Right cardiac atrium (tissue), 5 donors: ENCODE measurements around the gene GRB10. TPM values are rescaled to one million over a fixed set of nuclear protein-coding genes. Genes with fewer than 3 reads are reported as not detected.

Experiments used
- ATAC-seq, 2 donors: fragments of 200-7000 bp; cut with Tn5 transposase; one replicate each; pipeline versions ENCODE4 v1.8.0 to v1.9.1; 2020; ENCODE audit warnings: moderate library complexity in 2 of 2, mild to moderate bottlenecking in 1 of 2
- DNase-seq, 3 donors: peaks; one replicate each; pipeline ENCODE4 v3.0.0-alpha.2; 2020
- H3K27ac ChIP-seq: one replicate; pipeline ENCODE4 v1.5.1; 2013; ENCODE audit warnings: mild to moderate bottlenecking, low read length, control low read depth, moderate library complexity
- H3K27me3 ChIP-seq: one replicate; pipeline ENCODE4 v1.6.1; 2013; ENCODE audit not compliant: control insufficient read depth, insufficient read depth
- H3K4me1 ChIP-seq: one replicate; pipeline ENCODE4 v1.6.1; 2013; ENCODE audit warnings: low read length; ENCODE audit not compliant: control insufficient read depth, insufficient read depth
- H3K4me3 ChIP-seq: one replicate; pipeline ENCODE4 v1.5.1; 2013; ENCODE audit warnings: low read length, control low read depth
- H3K9me3 ChIP-seq: one replicate; pipeline ENCODE4 v1.6.1; 2013; ENCODE audit warnings: low read length; ENCODE audit not compliant: control insufficient read depth
- WGBS: extraction: QIAGEN DNeasy Blood & Tissue Kit; methylation state at CpG from one replicate; pipeline ENCODE4 v1.1.7; 2013; 5-methylcytosine and 5-hydroxymethylcytosine counted together
- intact Hi-C, 4 donors: fragments of 100-400 bp; cut with DNase I; formaldehyde crosslinking; loops; one replicate each; pipeline versions ENCODE4 v1.11.0 to v1.14.0; 2022 to 2023
- polyA plus RNA-seq: library from polyadenylated mRNA; stranded (reverse); fragments of 200-250 nt; gene quantifications from one replicate; pipeline ENCODE4 v1.2.3, GENCODE V29; 2013
- total RNA-seq, 4 donors: library from RNA; stranded (reverse); fragmentation: NEBNext Ultra II Directional; extraction: Animal tissue kit (Norgen Biotek cat#: 25700); gene quantifications; one replicate each; pipeline ENCODE4 v1.2.1, GENCODE V29; 2021
- donor health status: healthy with polysubstance abuse.
- donor health status: DM: no; HTN: yes; CAD: no.
- donor health status: DM: no; HTN: no; CAD: no.
- donor health status: DM: no; HTN: yes; CAD: no; lungs with severe emphysema.
- donor health status: DM: yes; HTN: yes; CAD: no.

GRB10 gene
- total and polyA plus RNA-seq, 5 donors, result 35.2 to 86.0 (median 60.2) TPM

DNA sequence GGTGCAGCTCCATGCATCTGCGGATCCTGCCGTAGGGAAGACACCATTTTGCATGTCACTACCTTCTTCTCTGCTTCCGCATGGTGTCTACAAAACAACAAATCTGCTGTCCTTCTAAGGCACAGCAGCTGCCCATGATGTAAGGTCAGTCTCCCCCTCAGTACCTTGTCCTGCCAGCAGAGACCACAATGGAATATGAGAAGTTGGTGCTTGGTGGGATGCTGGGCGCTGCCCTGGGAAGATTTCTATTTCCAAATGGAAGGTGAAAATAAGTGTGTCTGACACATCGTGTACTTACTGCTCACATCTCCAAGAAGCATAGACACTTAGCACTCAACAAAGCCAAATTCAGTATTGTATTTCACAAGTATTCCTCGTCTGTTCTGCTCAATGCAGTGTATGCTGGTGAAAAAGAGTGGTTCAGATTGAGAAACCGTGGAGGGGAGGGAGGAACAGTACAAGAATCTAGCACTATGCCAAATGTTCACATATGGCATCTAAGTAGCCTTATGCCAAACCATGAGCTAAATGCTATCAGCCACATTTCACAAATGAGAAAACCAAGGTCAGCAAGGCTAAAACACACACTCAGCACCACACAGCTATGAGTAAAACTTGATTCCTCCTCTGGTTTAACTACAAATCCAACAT lies 95.0 kb downstream of the GRB10 start:
- Histone ChIP-seq H3K27ac (peak overlapping the region; percentile 18), H3K9me3 (no peaks in the 10 kb centered on the region), H3K27me3 (no peaks in the 10 kb centered on the region), H3K4me1 (peaks cover 18% of the 10 kb centered on the region), H3K4me3 (no peak overlapping the region)
- ATAC-seq (peak; percentile 53 to 71), DNase-seq (no peak)
- intact Hi-C loops, result loop anchor here in 1 of 4 donors (10.0 kb wide), 1 partner anchor 467 kb away; no protein-coding TSS in a partner anchor
- WGBS, result 76% methylated on average over 7 of the region's 7 CpGs

DNA sequence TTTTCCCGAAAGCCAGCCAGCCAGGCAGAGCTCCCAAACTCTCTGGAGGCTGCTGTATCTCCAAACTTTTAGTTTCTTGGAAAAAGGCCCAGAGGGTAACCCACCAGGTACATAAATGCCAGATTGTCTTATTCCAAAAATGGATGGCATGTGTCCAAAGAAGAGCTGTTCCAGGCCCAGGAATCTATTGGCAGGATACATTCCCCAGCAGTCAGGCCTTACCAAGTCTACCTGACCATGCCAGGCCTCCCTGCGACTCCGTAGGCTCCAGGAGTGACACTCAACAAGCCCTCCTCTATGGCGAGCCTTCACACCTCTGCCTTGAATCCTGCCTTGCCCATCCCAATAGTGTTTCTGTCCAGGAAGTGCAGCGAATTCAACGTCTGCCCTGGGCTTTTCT lies 95.6 kb downstream of the GRB10 start:
- H3K4me1 ChIP-seq, result peaks cover 18% of the 10 kb centered on the region
- no peaks in the 10 kb centered on the region for H3K27me3 ChIP-seq
- WGBS, result 89% methylated on average over 6 of the region's 6 CpGs
- peak overlapping the region; percentile 18 for H3K27ac ChIP-seq
- ATAC-seq, result no peak
- no peak for DNase-seq
- no peaks in the 10 kb centered on the region for H3K9me3 ChIP-seq
- no peak overlapping the region for H3K4me3 ChIP-seq
- intact Hi-C loops, result loop anchor here in 1 of 4 donors (10.0 kb wide), 1 partner anchor 468 kb away; no protein-coding TSS in a partner anchor

DNA sequence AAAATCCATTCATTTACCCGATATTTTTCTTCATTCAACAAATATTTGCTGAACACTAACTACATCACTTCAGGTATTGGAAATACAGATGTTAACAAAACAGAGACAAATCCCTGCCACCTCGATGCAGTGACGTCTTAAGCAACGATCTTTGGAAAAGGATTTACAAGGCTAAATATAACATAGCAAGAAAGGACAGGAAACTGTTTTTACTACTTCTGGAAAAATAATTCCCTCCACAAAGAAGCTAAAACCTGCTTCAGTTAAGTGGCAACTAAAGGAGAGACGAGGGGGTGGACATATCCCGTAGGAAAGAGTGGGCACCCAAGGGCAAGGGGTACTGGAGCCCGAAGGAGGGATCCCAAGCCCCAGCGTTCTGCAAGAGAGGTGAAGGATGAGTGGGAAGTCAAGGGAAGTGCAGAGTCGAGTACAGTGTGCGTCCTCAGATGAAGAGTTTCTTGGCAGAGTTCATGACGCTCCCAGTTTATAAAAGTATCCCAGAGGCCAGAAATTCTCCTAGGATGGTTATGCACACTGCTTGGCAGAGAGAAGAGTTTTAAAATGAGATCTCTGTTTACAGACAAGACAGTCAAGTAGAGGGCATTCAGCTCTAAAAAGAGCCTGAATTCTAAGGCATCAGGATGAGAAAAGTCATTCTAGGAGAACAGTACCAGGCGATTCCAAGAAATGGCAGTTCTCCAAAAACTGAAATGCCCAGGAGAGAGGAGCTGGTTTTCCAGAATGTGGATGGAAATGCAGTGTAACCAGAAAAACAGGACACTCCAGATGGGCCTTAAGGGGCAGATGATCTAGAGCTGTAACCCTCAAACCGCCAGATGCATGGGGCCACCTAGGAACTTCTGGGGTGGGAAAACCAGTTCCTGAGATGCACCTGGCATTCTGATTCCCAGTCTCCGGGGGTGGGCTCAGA lies 97.3 kb downstream of the GRB10 start:
- 39% methylated on average over 14 of the region's 14 CpGs for WGBS
- Histone ChIP-seq H3K4me3 (no peak overlapping the region), H3K27ac (peak overlapping the region; percentile 81), H3K9me3 (no peaks in the 10 kb centered on the region), H3K4me1 (peaks cover 17% of the 10 kb centered on the region), H3K27me3 (no peaks in the 10 kb centered on the region)
- intact Hi-C loops, result loop anchor here in 1 of 4 donors (10.0 kb wide), 1 partner anchor 469 kb away; no protein-coding TSS in a partner anchor
- DNase-seq (no peak), ATAC-seq (peak; percentile 61 to 64)

DNA sequence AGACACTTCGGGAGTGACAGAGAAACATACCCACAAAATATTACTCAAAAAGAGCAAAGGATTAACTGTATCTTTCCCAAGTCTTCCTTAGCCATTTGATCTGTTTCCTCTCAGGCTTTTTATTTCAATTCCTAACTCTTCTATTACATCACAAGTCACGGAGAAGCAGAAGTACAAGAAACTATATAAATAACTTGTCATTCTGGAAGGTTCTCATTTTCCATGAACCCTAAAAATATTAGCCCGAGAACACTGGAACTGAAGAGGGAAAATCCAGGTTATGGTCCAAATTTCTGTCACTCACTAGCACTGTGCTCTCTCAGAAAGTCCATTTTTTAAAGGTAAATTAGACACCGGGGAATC lies 98.0 kb downstream of the GRB10 start:
- 55% methylated on average over 4 of the region's 4 CpGs for WGBS
- no peak overlapping the region for H3K27ac ChIP-seq
- H3K4me1 ChIP-seq, result peaks cover 16% of the 10 kb centered on the region
- H3K27me3 ChIP-seq, result no peaks in the 10 kb centered on the region
- intact Hi-C loops, result loop anchor here in 1 of 4 donors (10.0 kb wide), 1 partner anchor 470 kb away; no protein-coding TSS in a partner anchor
- H3K4me3 ChIP-seq, result no peak overlapping the region
- DNase-seq, result no peak
- no peaks in the 10 kb centered on the region for H3K9me3 ChIP-seq
- no peak for ATAC-seq

DNA sequence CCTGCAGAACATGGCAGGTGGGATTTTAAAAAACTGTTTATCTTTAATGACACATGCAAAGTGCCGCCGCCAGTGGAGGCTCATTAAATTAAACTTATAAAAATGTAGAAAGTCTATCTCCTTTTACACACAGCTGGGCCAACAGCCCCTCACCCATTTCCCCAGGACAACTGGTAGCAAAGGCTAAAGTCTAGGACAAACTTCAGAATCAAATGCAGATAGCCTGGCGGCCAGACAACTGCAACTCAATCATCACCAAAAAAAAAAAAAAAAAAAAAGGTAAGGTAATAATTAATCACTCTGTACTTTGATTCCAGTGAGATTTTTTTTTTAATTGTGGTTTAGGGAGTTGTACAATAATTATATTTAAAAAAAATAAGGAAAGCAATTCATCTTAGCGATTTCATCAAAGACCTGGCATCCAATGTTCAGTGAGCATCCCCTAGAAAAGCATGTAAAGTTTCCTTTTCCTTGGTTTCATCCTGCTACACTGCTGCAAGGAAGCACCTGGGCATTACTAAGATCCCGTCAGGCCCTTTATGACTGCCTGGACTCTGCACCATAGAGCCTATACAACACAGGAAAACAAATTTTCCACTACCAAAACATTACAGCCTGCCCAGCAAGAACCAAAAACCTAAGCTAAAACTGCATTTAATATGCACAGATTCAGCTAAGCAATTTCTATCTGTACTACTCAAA lies 98.5 kb downstream of the GRB10 start:
- Histone ChIP-seq H3K27ac (no peak overlapping the region), H3K27me3 (no peaks in the 10 kb centered on the region), H3K4me3 (no peak overlapping the region), H3K9me3 (no peaks in the 10 kb centered on the region), H3K4me1 (peaks cover 16% of the 10 kb centered on the region)
- intact Hi-C loops, result loop anchor here in 1 of 4 donors (10.0 kb wide), 1 partner anchor 471 kb away; no protein-coding TSS in a partner anchor
- no peak for DNase-seq
- 90% methylated on average over 5 of the region's 5 CpGs for WGBS
- no peak for ATAC-seq

DNA sequence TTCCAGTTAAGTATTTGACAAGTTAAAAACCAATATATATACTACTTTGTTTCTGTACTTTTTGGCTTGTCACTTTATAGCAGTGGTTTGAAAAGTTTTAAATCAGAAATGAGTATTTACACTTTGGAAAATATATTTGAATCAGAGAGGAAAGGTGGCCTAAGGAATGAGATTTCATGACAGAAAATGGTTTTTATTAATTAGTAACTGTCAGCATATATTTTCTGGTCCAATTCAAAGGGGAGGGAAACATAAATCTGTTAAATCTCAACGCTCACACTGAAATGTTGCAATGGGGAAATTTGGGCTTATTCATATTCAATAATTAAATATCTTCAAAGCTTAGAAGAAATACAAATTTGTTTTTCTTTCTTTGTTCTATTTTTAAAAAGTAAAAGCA lies 100.1 kb downstream of the GRB10 start:
- 97% methylated on average over 1 of the region's 1 CpG for WGBS
- DNase-seq, result no peak
- no peak for ATAC-seq
- intact Hi-C loops, result loop anchor here in 1 of 4 donors (10.0 kb wide), 1 partner anchor 472 kb away; no protein-coding TSS in a partner anchor
- H3K27ac ChIP-seq, result no peak overlapping the region
- H3K4me1 ChIP-seq, result peaks cover 14% of the 10 kb centered on the region
- H3K9me3 ChIP-seq, result no peaks in the 10 kb centered on the region
- H3K27me3 ChIP-seq, result no peaks in the 10 kb centered on the region
- no peak overlapping the region for H3K4me3 ChIP-seq

DNA sequence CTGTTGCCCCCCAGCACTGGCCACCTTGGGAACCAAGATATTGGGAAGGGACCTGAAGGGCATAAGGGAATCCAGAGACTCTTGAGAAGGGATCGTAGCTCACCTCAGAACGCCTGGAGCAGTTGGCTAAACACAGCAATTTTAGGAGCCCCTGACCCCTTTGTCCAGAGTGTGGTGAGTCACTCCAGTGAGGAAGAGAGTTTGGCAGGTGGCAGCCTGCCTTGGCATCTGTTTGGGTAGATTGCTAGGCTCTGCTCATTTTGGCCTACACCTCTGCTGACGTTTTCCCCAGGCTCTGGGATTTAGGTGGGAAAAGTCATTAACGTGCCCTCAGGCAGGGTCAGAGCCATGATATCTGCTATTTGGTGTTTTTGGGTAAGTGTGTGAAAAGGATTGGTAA lies 100.6 kb downstream of the GRB10 start:
- no peak for DNase-seq
- no peak overlapping the region for H3K4me3 ChIP-seq
- H3K9me3 ChIP-seq, result no peaks in the 10 kb centered on the region
- ATAC-seq, result peak in 1 of 2 donors; percentile 32
- WGBS, result 44% methylated on average over 4 of the region's 4 CpGs
- peaks cover 13% of the 10 kb centered on the region for H3K4me1 ChIP-seq
- intact Hi-C loops, result loop anchor here in 1 of 4 donors (10.0 kb wide), 1 partner anchor 473 kb away; no protein-coding TSS in a partner anchor
- H3K27ac ChIP-seq, result peak overlapping the region; percentile 9
- H3K27me3 ChIP-seq, result no peaks in the 10 kb centered on the region

DNA sequence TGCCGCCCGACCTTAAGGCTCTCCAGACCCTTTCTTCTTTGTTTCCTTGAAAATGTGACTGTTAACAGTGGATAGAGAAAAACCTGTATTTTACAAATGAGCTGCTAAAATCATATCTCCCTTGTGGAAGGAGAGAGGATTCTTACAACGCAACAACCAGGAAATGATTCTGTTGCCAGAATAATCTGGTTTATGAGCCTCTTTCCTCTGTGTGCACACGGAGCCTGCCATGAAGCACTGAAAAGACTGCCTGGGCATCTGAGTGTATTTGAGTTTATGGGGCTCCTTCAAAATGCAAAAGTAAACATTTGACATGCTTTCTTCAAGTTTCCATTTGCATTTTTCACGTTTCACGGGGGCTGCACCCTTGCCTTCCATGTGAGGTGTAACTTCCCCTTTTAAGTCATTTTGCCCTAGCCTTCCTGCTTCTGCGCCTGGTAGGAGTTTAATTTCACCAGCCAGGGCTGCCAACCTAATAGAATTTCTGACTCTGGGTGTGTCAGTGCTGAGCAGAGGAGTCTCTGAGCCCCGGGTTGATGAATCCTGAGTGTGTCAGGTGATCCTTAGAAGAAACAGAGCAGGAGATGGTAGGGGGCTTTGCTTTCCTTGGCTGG lies 101.2 kb downstream of the GRB10 start:
- no peaks in the 10 kb centered on the region for H3K27me3 ChIP-seq
- no peak overlapping the region for H3K4me3 ChIP-seq
- intact Hi-C loops, result loop anchor here in 1 of 4 donors (10.0 kb wide), 1 partner anchor 473 kb away; no protein-coding TSS in a partner anchor
- WGBS, result 60% methylated on average over 8 of the region's 8 CpGs
- DNase-seq (no peak), ATAC-seq (no peak)
- peak overlapping the region; percentile 9 for H3K27ac ChIP-seq
- no peaks in the 10 kb centered on the region for H3K9me3 ChIP-seq
- H3K4me1 ChIP-seq, result peaks cover 18% of the 10 kb centered on the region

DNA sequence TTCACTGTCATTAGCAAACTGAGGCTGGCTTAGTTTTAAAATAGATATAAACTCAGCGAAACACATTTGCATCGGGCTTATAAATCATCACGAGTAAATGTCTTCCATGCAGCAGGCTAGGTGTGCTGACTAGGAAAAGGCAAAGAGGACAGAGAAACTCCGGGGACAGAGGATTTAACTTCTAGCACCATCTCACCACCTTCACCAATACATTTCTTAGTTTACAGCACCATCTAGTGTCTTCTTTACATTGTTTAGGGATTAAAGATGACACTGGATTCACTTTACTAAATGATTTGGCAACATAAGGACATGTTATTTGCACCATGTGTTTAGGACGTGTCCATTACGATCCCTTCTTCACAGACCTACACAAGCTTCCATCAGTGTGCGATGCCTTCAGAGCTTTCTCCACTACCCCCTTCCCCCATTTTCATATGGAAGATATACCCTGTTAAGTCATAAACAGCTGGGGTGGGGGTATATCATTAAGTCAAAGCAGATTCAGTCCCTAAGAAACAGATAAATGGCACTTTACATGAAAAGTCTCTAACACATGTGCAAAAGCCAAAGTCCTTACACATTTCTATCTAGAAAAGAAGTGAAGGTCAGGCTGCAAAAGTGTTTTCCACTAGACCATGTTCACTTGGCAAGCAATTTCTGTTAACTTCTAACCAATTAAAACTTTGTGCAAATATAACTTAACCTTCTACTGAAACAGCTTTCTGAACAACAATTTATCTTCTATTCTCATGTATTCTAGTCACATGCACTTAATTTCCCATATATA lies 103.3 kb downstream of the GRB10 start:
- intact Hi-C loops, result loop anchor here in 3 of 4 donors (5.0 to 10.0 kb wide), 5 partner anchors 65 to 475 kb away; no protein-coding TSS in a partner anchor
- ATAC-seq (peak; percentile 62 to 67), DNase-seq (no peak)
- Histone ChIP-seq H3K27ac (peak overlapping the region; percentile 61), H3K4me1 (peaks cover 15% of the 10 kb centered on the region), H3K27me3 (no peaks in the 10 kb centered on the region), H3K4me3 (no peak overlapping the region), H3K9me3 (no peaks in the 10 kb centered on the region)
- 35% methylated on average over 7 of the region's 7 CpGs for WGBS
